Right ventricle myocardium inferior (tissue), 1 donor: Measurements from ENCODE around the gene SLC25A17. TPM values are rescaled to one million over a fixed set of nuclear protein-coding genes. Genes with fewer than 3 reads are reported as not detected.
"Not testable (repeated sequence)": the region's sequence is repeated elsewhere in the genome, so short reads cannot be mapped to it uniquely, and the experiment has no call there.

ENCODE experiments used
- ATAC-seq: fragments of 200-7000 bp; cut with Tn5 transposase; one replicate; pipeline ENCODE4 v1.9.1; 2020; ENCODE audit warnings: mild to moderate bottlenecking, moderate library complexity
- DNase-seq: peaks from one replicate; pipeline ENCODE4 v3.0.0; 2021; ENCODE audit errors: missing footprints
- intact Hi-C: fragments of 100-400 bp; cut with DNase I; formaldehyde crosslinking; loops from one replicate; pipeline ENCODE4 v1.11.0; 2022
- total RNA-seq: library from RNA; stranded (reverse); fragmentation: NEBNext Ultra II Directional; extraction: Animal tissue kit (Norgen Biotek cat#: 25700); gene quantifications from one replicate; pipeline ENCODE4 v1.2.1, GENCODE V29; 2021
- donor health status: DM: no; HTN: yes; CAD: no; lungs with severe emphysema.

Gene SLC25A17
- total RNA-seq, 1 donor from 2014 or later, result 3.1 TPM

DNA sequence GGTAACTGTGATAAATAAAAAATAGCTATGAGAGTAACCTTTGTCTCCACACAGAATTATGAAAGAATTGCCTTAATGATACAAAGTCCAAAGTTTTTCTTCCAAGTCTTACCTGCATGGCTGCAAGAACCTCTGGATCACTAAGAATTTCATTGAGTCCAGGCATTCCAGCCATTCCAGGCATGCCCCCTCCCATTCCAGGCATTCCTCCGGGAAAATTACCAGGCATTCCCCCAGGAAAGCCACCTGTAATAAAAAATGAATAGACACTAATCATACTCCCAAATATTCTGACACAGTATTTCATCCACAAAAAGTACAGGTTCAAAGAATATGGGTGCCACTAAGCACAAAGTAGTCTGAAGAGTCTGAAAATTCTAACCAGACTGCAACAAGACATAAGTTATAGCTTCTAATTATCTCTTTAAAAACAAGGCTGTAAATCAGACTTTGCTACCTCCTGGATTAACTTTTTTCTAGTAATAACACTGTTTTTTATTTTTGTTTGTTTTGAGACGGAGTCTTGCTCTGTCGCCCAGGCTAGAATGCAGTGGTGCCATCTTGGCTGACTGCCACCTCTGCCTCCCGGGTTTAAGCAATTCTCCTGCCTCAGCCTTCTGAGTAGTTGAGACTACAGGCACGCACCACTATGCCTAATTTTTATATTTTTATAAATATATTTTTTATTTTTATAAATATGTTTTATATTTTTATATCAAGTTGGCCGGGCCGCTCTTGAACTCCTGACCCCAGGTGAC lies 8.0 kb upstream of the SLC25A17 start:
- ATAC-seq (no peak), DNase-seq (no peak)
- intact Hi-C loops, result no loop called here

DNA sequence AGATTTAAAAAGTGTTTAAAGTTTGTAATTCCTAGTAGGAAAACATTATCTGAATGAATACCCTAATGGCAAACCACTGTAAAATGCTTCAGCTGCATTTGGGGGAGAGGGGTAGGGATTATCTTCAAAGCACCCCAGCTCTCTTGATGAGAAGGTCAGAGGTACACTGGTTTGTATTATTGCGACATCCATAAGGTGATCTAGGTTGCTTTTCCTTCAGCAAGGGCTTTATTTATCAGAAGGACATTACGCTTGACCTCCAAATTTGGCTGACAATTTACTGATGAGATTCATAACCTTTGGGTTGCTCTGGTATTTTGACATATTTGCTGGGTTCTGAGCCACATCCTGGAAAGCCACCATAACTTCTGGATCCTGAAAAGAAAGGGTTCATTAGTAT lies 7.1 kb upstream of the SLC25A17 start:
- intact Hi-C loops, ATAC-seq: not testable (repeated sequence)

DNA sequence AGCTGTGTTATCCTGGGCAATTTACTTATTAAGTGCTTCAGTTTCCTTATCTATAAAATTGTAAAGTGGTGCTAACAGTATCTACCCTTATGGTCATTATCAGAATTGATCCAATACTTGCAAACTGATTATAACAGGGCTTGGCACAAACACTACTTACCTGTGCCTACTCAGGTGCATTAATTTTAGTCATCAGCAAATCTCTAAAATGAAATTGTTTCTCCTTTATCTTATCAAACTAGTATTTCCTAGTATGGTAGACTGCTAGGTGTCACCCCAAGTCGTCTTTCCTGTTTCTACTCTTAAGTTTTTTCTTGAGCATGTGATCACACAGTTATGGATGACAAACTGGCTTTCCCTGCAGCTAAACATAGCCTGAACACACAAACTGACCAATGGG lies 4.3 kb upstream of the SLC25A17 start:
- ATAC-seq, result no peak

More for the DNA sequence above, 7.1 kb upstream of the SLC25A17 start:
- DNase-seq, result not testable (repeated sequence)

DNA sequence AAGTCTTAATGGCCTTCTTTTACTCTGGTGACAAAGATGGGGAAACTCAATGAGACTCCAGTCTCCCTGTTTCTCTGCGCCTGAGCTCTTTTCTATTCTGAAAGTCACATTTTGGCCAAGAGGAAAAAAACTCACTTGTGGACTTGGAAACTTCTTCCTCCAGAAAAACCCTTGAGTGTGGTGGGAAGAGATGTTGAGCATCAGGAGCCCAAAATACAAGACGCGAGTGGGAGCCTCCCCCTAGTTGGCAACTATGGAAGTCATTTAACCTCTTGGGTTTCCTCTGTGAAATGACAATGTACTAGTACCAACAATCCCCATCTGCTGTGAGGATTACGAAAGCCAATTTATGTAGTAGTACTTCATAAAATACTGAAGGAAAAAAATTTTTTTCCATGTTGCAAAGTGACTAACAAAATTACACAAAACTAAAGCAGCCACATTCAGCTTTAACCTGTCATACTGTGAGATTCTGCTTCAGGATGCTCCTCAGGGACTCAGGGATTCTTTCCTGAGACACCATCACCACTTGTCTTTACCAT lies 524 bp upstream of the SLC25A17 start:
- intact Hi-C loops, result loop anchor here (5.0 kb wide), 1 partner anchor 38 kb away; the partner anchor contains the start of genes ST13 and XPNPEP3
- DNase-seq (no peak), ATAC-seq (no peak)

More for the DNA sequence above, 4.3 kb upstream of the SLC25A17 start:
- intact Hi-C loops, result no loop called here
- DNase-seq, result no peak

DNA sequence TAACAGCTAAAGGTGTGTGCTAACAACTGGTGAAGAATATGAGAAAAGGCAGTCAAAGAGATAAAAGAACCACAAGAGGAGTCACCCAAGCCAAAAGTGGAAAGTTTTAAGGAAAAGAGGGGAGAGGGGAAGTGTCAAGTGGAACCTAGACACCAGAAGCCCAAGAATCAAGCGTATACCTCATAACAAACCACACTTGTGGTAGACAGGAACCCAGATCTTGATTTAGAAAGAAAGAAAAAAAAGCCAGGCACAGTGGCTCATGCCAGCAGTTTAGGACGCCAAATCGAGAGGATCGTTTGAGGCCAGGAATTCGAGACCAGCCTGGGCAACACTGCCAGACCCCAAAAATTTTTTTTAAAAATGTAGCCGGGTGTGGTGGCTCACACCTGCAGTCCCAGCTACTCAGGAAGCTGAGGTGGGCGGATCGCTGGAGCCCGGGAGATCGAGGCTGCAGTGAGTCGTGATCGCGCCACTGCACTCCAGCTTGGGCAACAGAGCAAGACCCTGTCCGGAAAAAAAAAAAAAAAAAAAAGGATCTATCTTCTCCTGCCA lies 877 bp downstream of the SLC25A17 start:
- intact Hi-C loops, result loop anchor here (5.0 kb wide), 1 partner anchor 39 kb away; the partner anchor contains the start of genes ST13 and XPNPEP3
- no peak for ATAC-seq
- DNase-seq, result no peak

DNA sequence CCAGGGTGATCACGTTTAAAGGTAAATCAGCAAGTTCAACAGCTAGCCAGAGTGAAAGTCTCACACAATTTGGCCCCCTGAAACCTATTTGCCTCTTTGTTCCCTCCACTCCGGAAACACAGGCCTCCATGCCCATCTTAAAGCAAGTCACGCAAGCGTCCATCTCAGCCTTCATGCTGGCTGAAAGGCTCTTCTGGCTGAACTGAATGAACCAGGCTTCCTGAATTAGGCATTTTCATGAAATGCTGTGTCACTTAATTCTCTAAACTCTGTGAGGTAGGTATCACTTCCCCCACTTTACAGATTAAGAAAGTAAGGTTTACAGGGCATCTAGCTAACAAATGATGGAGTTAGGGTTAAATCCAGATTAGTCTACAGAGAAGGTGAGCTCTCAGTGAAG lies 1.4 kb downstream of the SLC25A17 start:
- ATAC-seq, result no peak
- intact Hi-C loops, result loop anchor here (5.0 kb wide), 1 partner anchor 40 kb away; the partner anchor contains the start of genes ST13 and XPNPEP3
- DNase-seq, result no peak

DNA sequence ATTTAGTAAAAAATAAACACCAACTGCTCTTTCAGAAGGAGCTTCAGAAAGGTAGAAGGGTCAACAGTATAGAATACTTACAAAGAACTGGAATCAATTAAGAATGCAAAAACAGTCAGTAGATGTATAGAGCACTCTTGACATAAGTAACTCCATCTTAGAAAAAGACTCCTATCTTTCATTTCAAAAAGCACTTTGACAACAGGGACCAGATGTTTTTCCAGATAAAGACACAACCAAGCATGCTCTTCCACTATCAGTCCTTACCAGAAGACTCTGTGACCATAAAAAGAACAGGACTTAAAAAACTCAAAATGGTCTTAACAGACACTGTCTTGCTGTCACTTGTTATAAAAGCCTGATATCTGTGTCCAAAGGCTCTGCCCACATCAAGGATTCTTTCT lies 5.2 kb downstream of the SLC25A17 start:
- intact Hi-C loops, result no loop called here
- DNase-seq (no peak), ATAC-seq (no peak)

DNA sequence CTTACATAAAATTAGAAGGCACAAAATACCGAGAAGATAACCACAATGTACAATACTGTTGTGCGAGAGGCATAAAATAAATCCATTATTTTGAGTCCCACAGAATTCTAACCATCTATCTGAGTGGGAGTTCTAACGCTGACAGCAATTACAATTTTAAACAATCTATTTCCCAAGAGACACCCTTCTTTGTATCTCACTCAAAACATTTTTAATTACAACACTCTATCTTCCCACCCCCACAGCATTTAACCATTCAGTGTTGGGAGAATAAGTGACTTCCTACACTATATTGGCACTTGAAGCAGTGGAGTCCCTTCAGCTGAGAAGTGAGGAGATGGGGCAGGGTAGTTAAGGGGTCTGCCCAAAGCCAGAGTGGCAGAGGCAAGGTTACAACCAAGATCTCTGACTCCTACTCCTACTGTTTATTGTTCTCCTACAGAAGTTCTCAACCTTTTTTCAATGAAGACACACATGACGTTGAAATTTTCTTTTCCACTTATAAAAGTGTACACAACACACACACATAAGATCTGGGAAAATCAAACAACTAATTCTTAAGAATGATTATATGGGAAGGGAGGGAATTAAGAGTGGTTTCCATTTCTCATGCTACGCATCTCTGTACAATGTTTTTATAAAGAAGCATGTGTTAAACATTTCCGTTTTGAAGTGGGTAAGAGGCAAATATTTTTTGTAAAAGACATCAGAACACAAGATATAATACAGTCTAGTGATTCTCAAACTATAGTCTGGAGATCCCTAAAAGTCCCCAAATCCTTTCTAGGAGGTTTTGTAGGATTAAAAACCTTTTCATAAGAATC lies 10.9 kb downstream of the SLC25A17 start:
- intact Hi-C loops, result no loop called here
- ATAC-seq, result no peak
- no peak for DNase-seq

DNA sequence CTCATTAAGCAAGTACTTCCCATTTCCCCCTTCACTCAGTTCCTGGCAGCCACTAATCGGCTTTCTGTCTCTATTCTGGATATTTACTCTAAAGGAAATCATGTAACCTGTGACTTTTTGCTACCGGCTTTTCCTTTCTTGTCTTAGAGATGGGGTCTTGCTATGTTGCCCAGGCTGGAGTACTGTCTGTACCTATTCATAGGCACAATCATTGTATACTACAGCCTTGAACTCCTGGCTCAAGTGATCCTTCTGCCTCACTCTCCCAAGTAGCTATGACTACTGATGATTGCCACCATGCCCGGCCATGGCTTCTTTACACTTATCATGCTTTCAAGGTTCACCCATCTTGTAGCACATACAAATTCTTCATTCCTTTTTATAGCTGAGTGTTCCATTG lies 12.4 kb downstream of the SLC25A17 start:
- intact Hi-C loops, result no loop called here
- ATAC-seq (no peak), DNase-seq (no peak)

DNA sequence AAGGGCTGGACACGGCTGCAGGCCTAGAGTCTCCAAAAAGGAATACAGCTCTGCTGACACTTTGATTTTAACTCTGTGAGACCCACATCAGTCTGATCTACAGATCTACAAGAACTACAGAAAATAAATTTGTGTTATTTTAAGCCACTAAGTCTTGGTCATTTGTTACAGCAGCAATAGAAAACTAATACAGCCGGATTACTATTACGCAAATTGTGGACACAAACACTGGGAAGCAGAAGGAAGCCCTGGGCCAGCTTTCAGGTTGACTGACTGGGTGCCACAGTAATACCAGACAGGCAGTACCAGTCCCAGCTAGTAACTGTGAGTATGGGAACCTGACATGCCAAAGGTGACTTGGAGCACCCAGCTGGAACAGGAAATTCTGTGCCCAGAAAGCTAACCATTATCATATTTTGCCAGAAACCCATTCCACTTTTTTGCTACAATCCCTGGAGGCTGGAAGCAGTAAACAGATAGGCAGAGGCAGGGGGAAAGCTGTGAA lies 13.4 kb downstream of the SLC25A17 start:
- intact Hi-C loops, result no loop called here
- no peak for DNase-seq
- ATAC-seq, result no peak

DNA sequence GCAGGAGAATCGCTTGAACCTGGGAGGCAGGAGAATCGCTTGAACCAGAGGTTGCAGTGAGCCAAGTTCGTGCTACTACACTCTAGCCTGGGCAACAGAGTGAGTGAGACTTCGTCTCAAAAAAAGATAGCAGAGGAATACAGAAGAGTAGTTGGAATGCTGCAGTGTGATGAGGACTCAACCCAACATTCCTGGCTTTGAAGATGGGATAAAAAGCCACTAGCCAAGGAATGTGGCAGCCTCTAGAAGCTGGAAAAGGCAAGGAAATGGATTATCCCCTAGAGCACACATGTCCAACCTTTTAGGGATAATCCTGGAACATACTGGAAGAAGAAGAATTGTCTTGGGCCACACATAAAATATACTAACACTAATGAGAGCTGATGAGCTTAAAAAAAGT lies 13.9 kb downstream of the SLC25A17 start:
- DNase-seq, result no peak
- intact Hi-C loops, result no loop called here
- ATAC-seq, result no peak

DNA sequence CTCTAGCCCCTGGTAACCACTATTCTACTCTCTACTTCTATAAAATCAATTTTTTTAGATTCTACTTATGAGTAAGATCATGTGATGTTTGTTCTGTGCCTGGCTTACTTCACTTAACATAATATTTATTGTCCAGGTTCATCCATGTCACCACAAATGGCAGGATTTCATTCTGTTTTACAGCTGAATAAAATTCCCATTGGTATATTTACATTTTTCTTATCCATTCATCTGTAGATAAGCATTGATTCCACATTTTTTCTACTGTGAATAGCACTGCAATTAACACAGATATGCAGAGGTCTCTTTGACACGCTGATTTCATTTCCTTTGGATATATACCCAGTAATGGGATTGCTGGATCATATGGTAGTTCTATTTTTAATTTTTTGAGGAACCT lies 15.8 kb downstream of the SLC25A17 start:
- intact Hi-C loops, result no loop called here
- ATAC-seq (no peak), DNase-seq (no peak)

DNA sequence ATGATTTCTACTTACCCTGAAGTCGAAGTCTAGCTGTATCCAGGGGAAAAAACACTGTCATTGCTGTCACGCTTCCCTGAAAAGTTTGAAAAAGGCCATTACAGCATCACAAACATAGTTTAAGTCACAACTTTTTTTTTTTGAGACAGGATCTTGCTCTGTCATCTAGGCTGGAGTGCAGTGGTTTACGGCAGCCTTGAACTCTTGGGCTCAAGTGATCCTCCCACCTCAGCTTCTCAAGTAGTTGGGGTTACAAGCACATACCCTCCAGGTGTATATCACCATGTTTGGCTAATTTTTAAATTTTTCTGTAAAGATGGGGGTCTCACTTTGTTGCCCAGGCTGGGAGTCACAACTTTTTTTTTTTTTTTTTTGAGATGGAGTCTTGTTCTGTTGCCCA lies 20.1 kb downstream of the SLC25A17 start:
- intact Hi-C loops, result no loop called here
- DNase-seq (no peak), ATAC-seq (no peak)

DNA sequence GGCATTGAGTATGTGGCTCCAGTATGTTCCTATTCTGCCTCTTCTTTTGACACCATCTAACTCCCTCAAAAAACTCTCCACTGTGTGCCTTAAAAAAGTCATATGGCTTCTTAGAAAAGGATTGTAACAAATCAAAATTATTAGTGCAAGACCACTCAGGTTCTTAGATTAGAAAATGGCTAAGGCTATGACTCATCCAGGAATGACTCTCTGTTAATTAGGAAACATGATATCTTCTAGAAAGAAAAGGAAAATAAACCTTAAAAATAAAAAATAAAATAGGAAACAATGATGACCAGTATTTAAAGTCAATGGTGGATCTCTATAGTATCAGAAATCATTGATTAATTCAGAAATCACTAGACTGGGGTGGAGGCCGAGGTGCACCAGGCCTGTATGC lies 21.7 kb downstream of the SLC25A17 start:
- ATAC-seq (no peak), DNase-seq (no peak)
- intact Hi-C loops, result no loop called here

DNA sequence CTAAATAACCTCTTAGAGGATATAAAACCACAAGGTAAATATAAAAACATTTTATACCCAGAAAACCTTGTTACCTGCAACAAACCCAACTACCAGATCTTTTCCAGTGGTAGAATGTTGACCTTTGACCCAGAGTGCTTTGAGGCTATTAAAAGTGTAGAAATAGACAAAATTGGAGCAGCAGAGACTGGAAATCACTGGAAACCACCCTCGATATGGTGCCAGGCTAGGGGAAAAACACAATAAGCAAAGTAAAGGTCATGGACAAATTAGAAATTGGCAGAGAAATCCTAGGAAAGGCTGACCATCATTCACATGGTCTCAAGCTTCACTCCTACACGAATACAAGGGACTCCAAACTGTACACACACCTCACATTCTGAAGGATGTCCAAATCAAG lies 26.7 kb downstream of the SLC25A17 start:
- intact Hi-C loops, result no loop called here
- ATAC-seq, result no peak
- DNase-seq, result no peak

DNA sequence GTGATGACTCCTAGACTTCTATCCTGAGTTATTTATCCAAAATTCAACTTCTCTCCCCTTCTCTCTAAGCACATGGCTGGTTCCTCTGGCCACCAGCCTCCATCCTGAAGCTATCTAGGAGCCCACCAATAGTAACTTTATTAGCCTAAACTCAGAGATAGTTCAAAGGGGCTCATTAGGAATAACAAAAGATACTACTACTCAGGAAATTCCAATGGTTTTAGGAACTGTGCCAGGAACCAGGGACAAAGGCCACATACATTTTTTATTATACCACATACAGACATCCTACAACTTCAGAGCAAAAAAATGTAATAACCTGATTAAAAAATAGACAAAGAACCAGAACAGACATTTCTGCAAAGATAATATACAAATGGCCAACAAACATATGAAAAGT lies 27.9 kb downstream of the SLC25A17 start:
- intact Hi-C loops, result no loop called here
- DNase-seq (no peak), ATAC-seq (no peak)

DNA sequence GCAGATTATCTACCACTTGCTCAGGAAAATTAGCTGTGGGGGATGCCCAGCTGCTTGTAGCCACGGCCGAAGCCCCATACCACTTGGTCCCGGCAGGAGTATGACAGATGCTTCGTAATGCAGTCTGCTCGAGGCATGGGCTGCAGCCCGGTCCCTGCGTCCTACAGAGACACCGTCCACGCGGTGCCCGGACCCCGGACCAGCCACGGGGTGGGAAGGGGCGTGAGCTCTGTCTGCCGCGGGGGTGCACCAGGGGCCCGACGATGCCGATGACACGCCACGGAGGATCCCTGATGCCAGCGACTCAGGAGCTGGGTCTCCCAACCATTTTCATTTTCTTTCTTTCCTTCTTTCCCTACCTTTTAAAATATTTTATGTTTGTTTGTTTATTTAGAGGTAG lies 30.0 kb downstream of the SLC25A17 start:
- intact Hi-C loops, result no loop called here
- DNase-seq (no peak), ATAC-seq (no peak)

DNA sequence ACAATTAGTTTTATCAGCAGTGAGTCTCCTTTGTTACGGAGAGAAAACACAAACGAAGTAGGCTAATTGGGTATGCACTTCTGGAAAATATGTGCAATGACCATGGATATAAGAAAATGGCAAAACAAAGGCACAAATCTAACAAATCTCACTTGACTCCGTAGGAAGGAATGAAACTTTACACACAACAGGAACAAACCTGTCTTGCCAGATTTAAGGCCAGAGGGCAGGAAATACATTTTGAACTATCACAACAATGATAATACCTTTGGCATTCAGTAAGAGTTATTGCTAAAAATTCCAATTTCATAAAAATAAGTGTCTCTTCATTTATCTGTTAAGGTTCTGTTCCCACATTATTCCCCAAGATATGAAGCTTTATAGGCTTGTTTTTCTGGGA lies 36.6 kb downstream of the SLC25A17 start:
- intact Hi-C loops, result no loop called here
- ATAC-seq (no peak), DNase-seq (no peak)

DNA sequence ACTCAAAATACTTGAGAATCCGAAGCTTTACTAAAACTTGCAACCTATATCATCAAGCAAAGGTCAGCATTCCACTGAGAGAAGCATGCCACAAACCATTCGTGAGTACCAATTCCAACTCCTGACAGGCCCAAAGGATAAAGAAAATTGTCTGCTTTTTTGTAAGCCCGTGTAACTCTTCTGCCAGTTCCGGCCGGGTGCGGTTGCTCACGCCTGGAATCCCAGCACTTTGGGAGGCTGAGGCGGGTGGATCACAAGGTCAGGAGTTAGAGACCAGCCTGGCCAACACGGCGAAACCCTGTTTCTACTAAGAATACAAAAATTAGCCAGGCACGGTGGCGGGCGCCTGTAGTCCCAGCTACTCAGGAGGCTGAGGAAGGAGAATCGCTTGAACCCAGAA lies 37.4 kb downstream of the SLC25A17 start:
- intact Hi-C loops, DNase-seq, ATAC-seq: not testable (repeated sequence)
